SK-N-SH (cell line): ENCODE results near the gene THBD. TPM values are rescaled to one million over a fixed set of nuclear protein-coding genes. Genes with fewer than 3 reads are reported as not detected.

Source experiments
- CTCF ChIA-PET: fragments of 300-600, 350-600 bp; formaldehyde crosslinking; extraction: SDS; loops from one replicate; lab custom pipeline; 2021; lab: Yijun Ruan, JAX
- POLR2A ChIA-PET: fragments of 350-600 bp; sonication (Branson Sonifier 250); formaldehyde crosslinking; extraction: SDS; loops from one replicate; lab custom pipeline; 2020; ENCODE audit warnings: antibody characterized with exemption, inconsistent platforms; lab: Yijun Ruan, JAX
- DNase-seq: peaks from one replicate; pipeline ENCODE4 v3.0.0; 2012
- H2AFZ ChIP-seq: fragments of 200-600 bp; sonication (generic); 2 replicates; pipeline ENCODE4 v1.8.1; 2016; ENCODE audit warnings: antibody characterized with exemption, mild to moderate bottlenecking, low read depth
- H3F3A ChIP-seq: fragments of 200-600 bp; sonication (generic); replicated peaks from 2 replicates; pipeline ENCODE3; 2016; ENCODE audit warnings: antibody characterized with exemption, mild to moderate bottlenecking; ENCODE audit not compliant: insufficient read depth
- H3K27ac ChIP-seq, 2 experiments: fragments of 200-500 bp in 1 of 2; fragments of 200-600 bp in 1 of 2; sonication (Bioruptor generic) in 1 of 2; sonication (generic), shearing (Covaris generic) in 1 of 2; 2 replicates each; pipeline versions ENCODE4 v1.5.1 to v1.6.1; 2014 to 2016; ENCODE audit warnings: low read depth in 2 of 2, inconsistent platforms in 1 of 2, low read length in 1 of 2, mild to moderate bottlenecking in 1 of 2, mixed read lengths in 1 of 2
- H3K27me3 ChIP-seq: fragments of 200-600 bp; sonication (generic), shearing (Covaris generic); 2 replicates; pipeline ENCODE4 v1.6.1; 2016; ENCODE audit warnings: mixed run types; ENCODE audit not compliant: insufficient read depth
- H3K36me3 ChIP-seq, 2 experiments: fragments of 200-500 bp in 1 of 2; fragments of 200-600 bp in 1 of 2; sonication (Bioruptor generic) in 1 of 2; sonication (generic) in 1 of 2; replicated peaks in 1 of 2; 2 replicates each; pipeline versions ENCODE3 to v1.5.1; 2014 to 2016; ENCODE audit warnings: low read length in 1 of 2, mild to moderate bottlenecking in 1 of 2; ENCODE audit not compliant: insufficient read depth in 2 of 2, control insufficient read depth in 1 of 2
- H3K4me1 ChIP-seq, 2 experiments: fragments of 200-500 bp in 1 of 2; fragments of 200-600 bp in 1 of 2; sonication (Bioruptor generic) in 1 of 2; sonication (generic), shearing (Covaris generic) in 1 of 2; 2 replicates each; pipeline versions ENCODE4 v1.5.1 to v1.6.1; 2014 to 2016; ENCODE audit warnings: low read depth in 1 of 2, low read length in 1 of 2, mixed run types in 1 of 2; ENCODE audit not compliant: insufficient read depth in 2 of 2, control insufficient read depth in 1 of 2
- H3K4me2 ChIP-seq: fragments of 200-600 bp; sonication (generic), shearing (Covaris generic); 2 replicates; pipeline ENCODE4 v1.6.1; 2017; ENCODE audit warnings: mixed run types
- H3K4me3 ChIP-seq, 2 experiments: fragments of 200-500 bp in 1 of 2; fragments of 200-600 bp in 1 of 2; sonication (Bioruptor generic) in 1 of 2; sonication (generic), shearing (Covaris generic) in 1 of 2; 2 replicates each; pipeline versions ENCODE4 v1.5.1 to v1.8.1; 2014 to 2016; ENCODE audit warnings: low read depth in 2 of 2, inconsistent platforms in 1 of 2, low read length in 1 of 2, mild to moderate bottlenecking in 1 of 2, mixed read lengths in 1 of 2, moderate library complexity in 1 of 2
- H3K79me2 ChIP-seq: fragments of 200-600 bp; sonication (generic); 2 replicates; pipeline ENCODE4 v1.8.1; 2017; ENCODE audit warnings: mild to moderate bottlenecking; ENCODE audit not compliant: insufficient read depth
- H3K9ac ChIP-seq: fragments of 200-600 bp; sonication (generic); 2 replicates; pipeline ENCODE4 v1.6.1; 2017; ENCODE audit warnings: mixed run types
- H3K9me2 ChIP-seq: fragments of 200-600 bp; sonication (generic); 2 replicates; pipeline ENCODE4 v1.6.1; 2017; ENCODE audit warnings: mixed run types
- H3K9me3 ChIP-seq: fragments of 200-600 bp; sonication (generic); 2 replicates; pipeline ENCODE4 v1.6.1; 2017; ENCODE audit warnings: mixed run types, mild to moderate bottlenecking, moderate library complexity
- H4K20me1 ChIP-seq: fragments of 200-600 bp; sonication (generic); 2 replicates; pipeline ENCODE4 v1.6.1; 2017; ENCODE audit warnings: mild to moderate bottlenecking, mixed run types; ENCODE audit not compliant: insufficient read depth
- ELF1 ChIP-seq: IDR thresholded peaks from 2 replicates; pipeline ENCODE4 v1.4.0; 2012
- EP300 ChIP-seq, 2 experiments: IDR thresholded peaks; 2 replicates each; pipeline versions ENCODE4 v1.4.0 to v1.6.1; 2012; ENCODE audit warnings: borderline replicate concordance in 1 of 2, low read depth in 1 of 2, low read length in 1 of 2
- EZH2phosphoT487 ChIP-seq: fragments of 200-600 bp; sonication (generic); IDR thresholded peaks from 2 replicates; pipeline ENCODE4 v1.6.1; 2017; ENCODE audit warnings: low read depth, mixed run types, mild to moderate bottlenecking, antibody characterized with exemption, moderate library complexity, borderline replicate concordance
- FOSL2 ChIP-seq: IDR thresholded peaks from 2 replicates; pipeline ENCODE4 v1.4.0; 2012; ENCODE audit warnings: low read depth, mild to moderate bottlenecking, moderate library complexity, borderline replicate concordance
- FOXJ3 ChIP-seq: sonication (generic); formaldehyde crosslinking; IDR thresholded peaks from 2 replicates; pipeline ENCODE4 v1.5.1; 2020; ENCODE audit warnings: mild to moderate bottlenecking, missing genetic modification reagents
- GATA2 ChIP-seq: sonication (generic); formaldehyde crosslinking; IDR thresholded peaks from 2 replicates; pipeline ENCODE4 v1.5.0; 2020; ENCODE audit warnings: mild to moderate bottlenecking, missing genetic modification reagents
- IRF3 ChIP-seq: fragments of 150-350 bp; IDR thresholded peaks from 2 replicates; pipeline ENCODE4 v1.6.1; 2016; ENCODE audit warnings: mild to moderate bottlenecking, low read depth, low read length
- JUND ChIP-seq: IDR thresholded peaks from 2 replicates; pipeline ENCODE4 v1.4.0; 2012
- MEF2A ChIP-seq: IDR thresholded peaks from 2 replicates; pipeline ENCODE4 v1.4.0; 2012; ENCODE audit warnings: low read depth, borderline replicate concordance
- PBX3 ChIP-seq: IDR thresholded peaks from 2 replicates; pipeline ENCODE4; 2012
- RCOR1 ChIP-seq: fragments of 150-350 bp; IDR thresholded peaks from 2 replicates; pipeline ENCODE4 v1.6.1; 2017; ENCODE audit warnings: antibody characterized with exemption, low read length
- RFX5 ChIP-seq: IDR thresholded peaks from 2 replicates; pipeline ENCODE4 v1.6.1; 2012; ENCODE audit warnings: mild to moderate bottlenecking, improper control_type of control experiment, low read length
- RXRA ChIP-seq: IDR thresholded peaks from 2 replicates; pipeline ENCODE4 v1.4.0; 2012; ENCODE audit warnings: low read depth, mild to moderate bottlenecking, borderline replicate concordance
- SIN3A ChIP-seq: IDR thresholded peaks from 2 replicates; pipeline ENCODE4 v1.6.1; 2012; ENCODE audit warnings: low read depth, mild to moderate bottlenecking, low read length, moderate library complexity, borderline replicate concordance
- SMC3 ChIP-seq: IDR thresholded peaks from 2 replicates; pipeline ENCODE4 v1.6.1; 2012; ENCODE audit warnings: low read depth, low read length, improper control_type of control experiment
- TAF1 ChIP-seq: IDR thresholded peaks from 2 replicates; pipeline ENCODE4 v1.6.1; 2012; ENCODE audit warnings: low read depth, mild to moderate bottlenecking, low read length, moderate library complexity, borderline replicate concordance
- TEAD4 ChIP-seq: IDR thresholded peaks from 2 replicates; pipeline ENCODE4 v1.4.0; 2012; ENCODE audit warnings: mild to moderate bottlenecking, borderline replicate concordance; ENCODE audit not compliant: insufficient read depth
- USF1 ChIP-seq: IDR thresholded peaks from 2 replicates; pipeline ENCODE4 v1.4.0; 2012; ENCODE audit warnings: low read depth, borderline replicate concordance
- WGBS: methylation state at CpG from one replicate; pipeline ENCODE4 v1.1.6; 2017; ENCODE audit warnings: low lambda C conversion rate; 5-methylcytosine and 5-hydroxymethylcytosine counted together
- polyA plus RNA-seq, 3 experiments: library from polyadenylated mRNA; depleted of rRNA; stranded (reverse); fragments of >200 nt; gene quantifications; 2 replicates each; pipeline ENCODE4 v1.2.3, GENCODE V29; 2012
- TF ChIP-seq, protein P1 (sequence below): fragments of 150-350 bp; IDR thresholded peaks from 2 replicates; pipeline ENCODE4 v1.6.1; 2017; ENCODE audit warnings: antibody characterized with exemption, low read length, low read depth, borderline replicate concordance

THBD gene
- polyA plus RNA-seq, 1 of the 3 experiments (the other 2 are of a cell fraction) = 0.33 TPM

DNA sequence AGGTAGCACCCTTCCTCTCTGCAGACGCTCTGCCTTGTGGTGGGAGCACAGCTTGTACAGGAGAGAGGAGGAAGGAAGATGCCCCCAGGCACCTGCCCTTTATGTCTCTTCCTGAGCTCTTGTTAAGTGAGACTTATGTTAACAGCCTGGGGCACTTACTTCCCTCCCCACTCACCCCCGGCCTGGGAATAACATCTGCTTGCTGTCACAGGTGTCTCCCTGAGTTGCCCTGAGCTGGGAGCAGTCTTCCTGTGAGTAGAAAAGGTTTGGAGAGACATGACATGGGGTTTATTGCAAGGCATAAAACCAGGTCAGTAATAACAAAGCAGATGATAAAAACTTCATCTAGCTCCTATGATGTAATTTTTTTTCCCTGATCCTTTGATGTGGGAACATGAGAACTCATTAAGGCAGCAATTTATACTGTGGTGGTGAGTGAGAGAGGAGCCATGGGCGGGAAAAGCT lies 12.4 kb downstream of the THBD start (continued):
- TF ChIP-seq RFX5 = no peak
- TF ChIP-seq, all 33 proteins: peak for 0

DNA sequence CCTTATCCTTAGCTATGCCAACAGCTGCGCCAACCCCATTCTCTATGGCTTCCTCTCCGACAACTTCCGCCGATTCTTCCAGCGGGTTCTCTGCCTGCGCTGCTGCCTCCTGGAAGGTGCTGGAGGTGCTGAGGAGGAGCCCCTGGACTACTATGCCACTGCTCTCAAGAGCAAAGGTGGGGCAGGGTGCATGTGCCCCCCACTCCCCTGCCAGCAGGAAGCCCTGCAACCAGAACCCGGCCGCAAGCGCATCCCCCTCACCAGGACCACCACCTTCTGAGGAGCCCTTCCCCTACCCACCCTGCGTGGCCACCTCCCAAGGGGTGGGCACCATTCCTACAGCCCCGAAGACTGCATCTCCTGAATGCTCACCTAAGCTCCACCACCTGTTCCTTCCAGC lies 13.1 kb downstream of the THBD start:
- TF ChIP-seq TEAD4 (no peak), ELF1 (no peak), SIN3A (no peak), EZH2phosphoT487 (no peak), FOSL2 (no peak), MEF2A (no peak), GATA2 (CRISPR knock-in tag) (no peak)
- H3K4me2 ChIP-seq = no peak overlapping the region
- H4K20me1 ChIP-seq = no peaks in the 10 kb centered on the region
- H3K9ac ChIP-seq = no peak overlapping the region
- H3K4me3 ChIP-seq = no peak overlapping the region
- peaks cover 82% of the 10 kb centered on the region for H3K27me3 ChIP-seq
- H3K4me1 ChIP-seq = no peaks in the 10 kb centered on the region
- no peaks in the 10 kb centered on the region for H3F3A ChIP-seq
- no peak for DNase-seq
- WGBS = 69% methylated on average over 10 of the region's 11 CpGs
- no peaks in the 10 kb centered on the region for H3K9me3 ChIP-seq
- H3K27ac ChIP-seq = no peak overlapping the region
- no peaks in the 10 kb centered on the region for H3K9me2 ChIP-seq
- no peaks in the 10 kb centered on the region for H3K79me2 ChIP-seq
- POLR2A ChIA-PET = no interaction called here
- H2AFZ ChIP-seq = no peak overlapping the region
- CTCF ChIA-PET = interaction anchor here (0.6 to 0.8 kb wide), 2 partner anchors 198 to 301 kb away, joined by 3 read pairs; no protein-coding TSS in a partner anchor
- H3K36me3 ChIP-seq = no peaks in the 10 kb centered on the region

- Histone ChIP-seq H3K27me3 (peaks cover 80% of the 10 kb centered on the region), H3K4me2 (no peak overlapping the region), H4K20me1 (no peaks in the 10 kb centered on the region), H3F3A (no peaks in the 10 kb centered on the region), H3K4me3 (no peak overlapping the region), H3K27ac (no peak overlapping the region), H3K4me1 (no peaks in the 10 kb centered on the region), H2AFZ (no peak overlapping the region), H3K36me3 (no peaks in the 10 kb centered on the region), H3K9me3 (no peaks in the 10 kb centered on the region), H3K79me2 (no peaks in the 10 kb centered on the region), H3K9ac (no peak overlapping the region), H3K9me2 (no peaks in the 10 kb centered on the region)
- no peak for DNase-seq
- ChIA-PET POLR2A (no interaction called here), CTCF (no interaction called here)
- WGBS = 42% methylated on average over 15 of the region's 41 CpGs
- TF ChIP-seq USF1 = no peak
- TF ChIP-seq, protein P1, sequence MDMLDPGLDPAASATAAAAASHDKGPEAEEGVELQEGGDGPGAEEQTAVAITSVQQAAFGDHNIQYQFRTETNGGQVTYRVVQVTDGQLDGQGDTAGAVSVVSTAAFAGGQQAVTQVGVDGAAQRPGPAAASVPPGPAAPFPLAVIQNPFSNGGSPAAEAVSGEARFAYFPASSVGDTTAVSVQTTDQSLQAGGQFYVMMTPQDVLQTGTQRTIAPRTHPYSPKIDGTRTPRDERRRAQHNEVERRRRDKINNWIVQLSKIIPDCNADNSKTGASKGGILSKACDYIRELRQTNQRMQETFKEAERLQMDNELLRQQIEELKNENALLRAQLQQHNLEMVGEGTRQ = no peak
- TF ChIP-seq EZH2phosphoT487 = no peak
- no peak for TF ChIP-seq IRF3
- no peak for TF ChIP-seq TAF1
- no peak for TF ChIP-seq RFX5
- no peak for TF ChIP-seq PBX3
- TF ChIP-seq RCOR1 = no peak
- no peak for TF ChIP-seq EP300 (IDR thresholded peaks at IDR 0.05; ENCODE audit: borderline replicate concordance in 1 of 2, low read depth in 1 of 2, low read length in 1 of 2)
- no peak for TF ChIP-seq FOXJ3 (CRISPR knock-in tag)
- TF ChIP-seq JUND = no peak
- no peak for TF ChIP-seq RXRA
- no peak for TF ChIP-seq SMC3
These were observed 13.7 kb downstream of the THBD start for GRCh38 chr20:23035731-23036130.
